ENCODE data around the gene NUP85.
"Not testable (repeated sequence)": the region's sequence is repeated elsewhere in the genome, so short reads cannot be mapped to it uniquely, and the experiment has no call there.

The NUP85 gene

GRCh38 chr17:75252039-75252816 is 46.7 kb downstream of the NUP85 start:
- Histone ChIP-seq H3K4ac (ENCODE audit: low read depth, low read length) (no peak overlapping the region), H2BK5ac (ENCODE audit: low read length) (no peak overlapping the region), H2AK5ac (ENCODE audit: low read length) (no peak overlapping the region), H3K4me2 (ENCODE audit: low read length) (no peak overlapping the region), H2BK120ac (ENCODE audit: low read depth, low read length) (no peak overlapping the region), H3K79me2 (ENCODE audit: control insufficient read depth, insufficient read depth, low read length) (peaks cover 6% of the 10 kb centered on the region), H3K23ac (ENCODE audit: low read length) (no peak overlapping the region), H4K8ac (ENCODE audit: low read depth, low read length) (no peak overlapping the region), H3K27ac (ENCODE audit: low read depth, low read length) (no peak overlapping the region), H3K9ac (ENCODE audit: low read length) (no peak overlapping the region), H3K56ac (ENCODE audit: low read length) (no peak overlapping the region), H3K18ac (ENCODE audit: low read length) (no peak overlapping the region), H2BK15ac (replicated peaks; ENCODE audit: low read depth) (no peak overlapping the region), H3K4me1 (ENCODE audit: control insufficient read depth, low read depth, low read length) (no peaks in the 10 kb centered on the region), H3K36me3 (ENCODE audit: control insufficient read depth, insufficient read depth, low read length) (no peaks in the 10 kb centered on the region), H3K27me3 (ENCODE audit: insufficient read depth, low read length, poor library complexity) (no peaks in the 10 kb centered on the region), H3K79me1 (ENCODE audit: low read length) (peaks cover 9% of the 10 kb centered on the region), H4K5ac (ENCODE audit: low read length) (no peak overlapping the region), H3K4me3 (ENCODE audit: low read length) (no peak overlapping the region)
- WGBS (ENCODE audit: extremely low coverage, insufficient coverage, low lambda C conversion rate), result no CpG with 5 or more reads among the region's 8 CpGs
- DNase-seq, result no peak

GRCh38 chr17:75255954-75256698 is 50.6 kb downstream of the NUP85 start:
- WGBS (ENCODE audit: extremely low coverage, insufficient coverage, low lambda C conversion rate), result 100% methylated on average over 1 of the region's 11 CpGs
- not testable (repeated sequence) for H2BK5ac ChIP-seq (ENCODE audit: low read length)

GRCh38 chr17:75257228-75257627 is 51.7 kb downstream of the NUP85 start:
- H2BK5ac ChIP-seq (ENCODE audit: low read length); H2AK5ac ChIP-seq (ENCODE audit: low read length); H3K4me3 ChIP-seq (ENCODE audit: low read length); H3K27me3 ChIP-seq (ENCODE audit: insufficient read depth, low read length, poor library complexity); H2BK120ac ChIP-seq (ENCODE audit: low read depth, low read length); H4K8ac ChIP-seq (ENCODE audit: low read depth, low read length); DNase-seq; H3K27ac ChIP-seq (ENCODE audit: low read depth, low read length); H3K36me3 ChIP-seq (ENCODE audit: control insufficient read depth, insufficient read depth, low read length); H3K4me1 ChIP-seq (ENCODE audit: control insufficient read depth, low read depth, low read length); H4K5ac ChIP-seq (ENCODE audit: low read length); H3K4me2 ChIP-seq (ENCODE audit: low read length); H3K23ac ChIP-seq (ENCODE audit: low read length); H3K9ac ChIP-seq (ENCODE audit: low read length); H2BK15ac ChIP-seq (replicated peaks; ENCODE audit: low read depth); H3K56ac ChIP-seq (ENCODE audit: low read length); H3K4ac ChIP-seq (ENCODE audit: low read depth, low read length); H3K18ac ChIP-seq (ENCODE audit: low read length): not testable (repeated sequence)
- H3K79me1 ChIP-seq (ENCODE audit: low read length), result peaks cover 19% of the 10 kb centered on the region
- H3K79me2 ChIP-seq (ENCODE audit: control insufficient read depth, insufficient read depth, low read length), result peaks cover 30% of the 10 kb centered on the region
- WGBS (ENCODE audit: extremely low coverage, insufficient coverage, low lambda C conversion rate), result no CpG with 5 or more reads among the region's 2 CpGs

More at GRCh38 chr17:75255954-75256698, 50.6 kb downstream of the NUP85 start:
- not testable (repeated sequence) for H2BK15ac ChIP-seq (replicated peaks; ENCODE audit: low read depth); H3K4me2 ChIP-seq (ENCODE audit: low read length); H3K4ac ChIP-seq (ENCODE audit: low read depth, low read length); H3K27ac ChIP-seq (ENCODE audit: low read depth, low read length); H3K23ac ChIP-seq (ENCODE audit: low read length); H2AK5ac ChIP-seq (ENCODE audit: low read length); H4K8ac ChIP-seq (ENCODE audit: low read depth, low read length); H3K27me3 ChIP-seq (ENCODE audit: insufficient read depth, low read length, poor library complexity); H3K36me3 ChIP-seq (ENCODE audit: control insufficient read depth, insufficient read depth, low read length); H4K5ac ChIP-seq (ENCODE audit: low read length); H3K9ac ChIP-seq (ENCODE audit: low read length); H3K56ac ChIP-seq (ENCODE audit: low read length); H3K4me1 ChIP-seq (ENCODE audit: control insufficient read depth, low read depth, low read length); H2BK120ac ChIP-seq (ENCODE audit: low read depth, low read length); H3K4me3 ChIP-seq (ENCODE audit: low read length); DNase-seq; H3K18ac ChIP-seq (ENCODE audit: low read length)
- H3K79me2 ChIP-seq (ENCODE audit: control insufficient read depth, insufficient read depth, low read length), result peaks cover 24% of the 10 kb centered on the region
- H3K79me1 ChIP-seq (ENCODE audit: low read length), result peaks cover 16% of the 10 kb centered on the region

- Histone ChIP-seq H3K27ac (ENCODE audit: low read depth, low read length) (no peak overlapping the region), H3K4ac (ENCODE audit: low read depth, low read length) (peak overlapping the region; percentile 7), H3K79me2 (ENCODE audit: control insufficient read depth, insufficient read depth, low read length) (peaks cover 38% of the 10 kb centered on the region), H3K56ac (ENCODE audit: low read length) (peak overlapping the region; percentile 99), H2BK5ac (ENCODE audit: low read length) (no peak overlapping the region), H3K27me3 (ENCODE audit: insufficient read depth, low read length, poor library complexity) (no peaks in the 10 kb centered on the region), H2AK5ac (ENCODE audit: low read length) (peak overlapping the region; percentile 38), H3K9ac (ENCODE audit: low read length) (peak overlapping the region; percentile 92), H3K36me3 (ENCODE audit: control insufficient read depth, insufficient read depth, low read length) (peaks cover 4% of the 10 kb centered on the region), H2BK120ac (ENCODE audit: low read depth, low read length) (no peak overlapping the region), H3K4me1 (ENCODE audit: control insufficient read depth, low read depth, low read length) (peaks cover 7% of the 10 kb centered on the region), H3K4me3 (ENCODE audit: low read length) (peak overlapping the region; percentile 97), H4K8ac (ENCODE audit: low read depth, low read length) (no peak overlapping the region), H3K4me2 (ENCODE audit: low read length) (peak overlapping the region; percentile 90), H3K18ac (ENCODE audit: low read length) (no peak overlapping the region), H3K79me1 (ENCODE audit: low read length) (peaks cover 29% of the 10 kb centered on the region), H4K5ac (ENCODE audit: low read length) (no peak overlapping the region), H2BK15ac (replicated peaks; ENCODE audit: low read depth) (no peak overlapping the region), H3K23ac (ENCODE audit: low read length) (peak overlapping the region; percentile 94)
- DNase-seq, result no peak
- WGBS (ENCODE audit: extremely low coverage, insufficient coverage, low lambda C conversion rate), result no CpG with 5 or more reads among the region's 31 CpGs
These were observed 55.3 kb downstream of the NUP85 start for GRCh38 chr17:75260641-75261335.

GRCh38 chr17:75261336-75262111 is 56.0 kb downstream of the NUP85 start, which contains the start of the genes GGA3 and MRPS7:
Gene GGA3 (minus strand): TSS chr17:75261606. CDS start chr17:75261587, 19 bp downstream.
Gene MRPS7 (plus strand): TSS chr17:75261879. CDS start chr17:75261901, 22 bp downstream.
- peaks cover 29% of the 10 kb centered on the region for H3K79me1 ChIP-seq (ENCODE audit: low read length)
- peak within 1 kb of the TSS; percentile 89 for H2AK5ac ChIP-seq (ENCODE audit: low read length)
- H3K18ac ChIP-seq (ENCODE audit: low read length), result peak within 1 kb of the TSS; percentile 47
- peak within 1 kb of the TSS; percentile 90 for H3K4me2 ChIP-seq (ENCODE audit: low read length)
- WGBS (ENCODE audit: extremely low coverage, insufficient coverage, low lambda C conversion rate), result no CpG with 5 or more reads among the region's 69 CpGs
- peak within 1 kb of the TSS; percentile 100 for H4K5ac ChIP-seq (ENCODE audit: low read length)
- peak within 1 kb of the TSS; percentile 94 for H3K23ac ChIP-seq (ENCODE audit: low read length)
- no peaks in the 10 kb centered on the region for H3K27me3 ChIP-seq (ENCODE audit: insufficient read depth, low read length, poor library complexity)
- no peak within 1 kb of the TSS for H2BK120ac ChIP-seq (ENCODE audit: low read depth, low read length)
- H4K8ac ChIP-seq (ENCODE audit: low read depth, low read length), result no peak within 1 kb of the TSS
- H3K4me3 ChIP-seq (ENCODE audit: low read length), result peak within 1 kb of the TSS; percentile 98
- peaks cover 7% of the 10 kb centered on the region for H3K4me1 ChIP-seq (ENCODE audit: control insufficient read depth, low read depth, low read length)
- H3K79me2 ChIP-seq (ENCODE audit: control insufficient read depth, insufficient read depth, low read length), result peaks cover 38% of the 10 kb centered on the region
- peak; percentile 95 for DNase-seq
- peak within 1 kb of the TSS; percentile 55 for H3K27ac ChIP-seq (ENCODE audit: low read depth, low read length)
- H2BK5ac ChIP-seq (ENCODE audit: low read length), result peak within 1 kb of the TSS; percentile 88
- H3K9ac ChIP-seq (ENCODE audit: low read length), result peak within 1 kb of the TSS; percentile 99
- H3K4ac ChIP-seq (ENCODE audit: low read depth, low read length), result peak within 1 kb of the TSS; percentile 75
- H2BK15ac ChIP-seq (replicated peaks; ENCODE audit: low read depth), result no peak within 1 kb of the TSS
- peaks cover 8% of the 10 kb centered on the region for H3K36me3 ChIP-seq (ENCODE audit: control insufficient read depth, insufficient read depth, low read length)
- peak within 1 kb of the TSS; percentile 99 for H3K56ac ChIP-seq (ENCODE audit: low read length)
